Measurements from ENCODE around the gene SELENOO.

DNA sequence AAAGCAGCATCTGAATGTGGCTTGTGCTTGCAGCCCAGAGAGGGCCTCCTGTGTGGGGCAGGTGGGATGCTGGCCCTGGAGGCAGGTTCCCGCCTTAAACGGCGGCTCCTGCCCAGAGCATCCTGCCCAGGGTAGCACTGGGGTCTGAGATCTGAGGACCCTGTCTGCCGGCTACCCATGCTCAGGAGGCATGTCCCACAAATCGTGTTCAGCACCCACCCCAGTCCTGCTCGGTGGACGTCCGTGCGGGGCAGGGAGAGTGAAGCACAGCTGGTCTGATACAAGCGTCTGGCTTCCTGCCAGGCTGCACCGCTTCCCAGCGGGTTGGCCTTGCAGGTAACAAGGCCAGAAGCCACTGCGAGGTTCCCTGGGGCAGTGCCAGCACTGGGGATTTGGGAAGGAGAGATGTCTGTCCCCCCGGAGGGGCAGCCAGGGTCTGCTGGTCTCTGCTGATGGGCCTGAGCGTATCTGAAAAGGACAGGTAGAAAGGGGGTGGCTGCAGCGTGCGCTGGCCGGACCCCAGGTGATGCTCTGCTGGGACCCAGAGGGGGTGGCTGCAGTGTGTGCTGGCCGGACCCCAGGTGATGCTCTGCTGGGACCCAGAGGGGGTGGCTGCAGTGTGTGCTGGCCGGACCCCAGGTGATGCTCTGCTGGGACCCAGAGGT, 11.5 kb upstream of the SELENOO start:
- no peak for TF ChIP-seq POLR2A (IDR thresholded peaks at IDR 0.05)
- TF ChIP-seq, protein P1, sequence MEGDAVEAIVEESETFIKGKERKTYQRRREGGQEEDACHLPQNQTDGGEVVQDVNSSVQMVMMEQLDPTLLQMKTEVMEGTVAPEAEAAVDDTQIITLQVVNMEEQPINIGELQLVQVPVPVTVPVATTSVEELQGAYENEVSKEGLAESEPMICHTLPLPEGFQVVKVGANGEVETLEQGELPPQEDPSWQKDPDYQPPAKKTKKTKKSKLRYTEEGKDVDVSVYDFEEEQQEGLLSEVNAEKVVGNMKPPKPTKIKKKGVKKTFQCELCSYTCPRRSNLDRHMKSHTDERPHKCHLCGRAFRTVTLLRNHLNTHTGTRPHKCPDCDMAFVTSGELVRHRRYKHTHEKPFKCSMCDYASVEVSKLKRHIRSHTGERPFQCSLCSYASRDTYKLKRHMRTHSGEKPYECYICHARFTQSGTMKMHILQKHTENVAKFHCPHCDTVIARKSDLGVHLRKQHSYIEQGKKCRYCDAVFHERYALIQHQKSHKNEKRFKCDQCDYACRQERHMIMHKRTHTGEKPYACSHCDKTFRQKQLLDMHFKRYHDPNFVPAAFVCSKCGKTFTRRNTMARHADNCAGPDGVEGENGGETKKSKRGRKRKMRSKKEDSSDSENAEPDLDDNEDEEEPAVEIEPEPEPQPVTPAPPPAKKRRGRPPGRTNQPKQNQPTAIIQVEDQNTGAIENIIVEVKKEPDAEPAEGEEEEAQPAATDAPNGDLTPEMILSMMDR (IDR thresholded peaks at IDR 0.05): no peak

All from right lobe of liver (tissue), 4 donors.